ENCODE measurements around the gene EEF1E1.
A peak's percentile ranks its signal among the peaks of the same experiment; 100 is the strongest.

EEF1E1 gene

DNA sequence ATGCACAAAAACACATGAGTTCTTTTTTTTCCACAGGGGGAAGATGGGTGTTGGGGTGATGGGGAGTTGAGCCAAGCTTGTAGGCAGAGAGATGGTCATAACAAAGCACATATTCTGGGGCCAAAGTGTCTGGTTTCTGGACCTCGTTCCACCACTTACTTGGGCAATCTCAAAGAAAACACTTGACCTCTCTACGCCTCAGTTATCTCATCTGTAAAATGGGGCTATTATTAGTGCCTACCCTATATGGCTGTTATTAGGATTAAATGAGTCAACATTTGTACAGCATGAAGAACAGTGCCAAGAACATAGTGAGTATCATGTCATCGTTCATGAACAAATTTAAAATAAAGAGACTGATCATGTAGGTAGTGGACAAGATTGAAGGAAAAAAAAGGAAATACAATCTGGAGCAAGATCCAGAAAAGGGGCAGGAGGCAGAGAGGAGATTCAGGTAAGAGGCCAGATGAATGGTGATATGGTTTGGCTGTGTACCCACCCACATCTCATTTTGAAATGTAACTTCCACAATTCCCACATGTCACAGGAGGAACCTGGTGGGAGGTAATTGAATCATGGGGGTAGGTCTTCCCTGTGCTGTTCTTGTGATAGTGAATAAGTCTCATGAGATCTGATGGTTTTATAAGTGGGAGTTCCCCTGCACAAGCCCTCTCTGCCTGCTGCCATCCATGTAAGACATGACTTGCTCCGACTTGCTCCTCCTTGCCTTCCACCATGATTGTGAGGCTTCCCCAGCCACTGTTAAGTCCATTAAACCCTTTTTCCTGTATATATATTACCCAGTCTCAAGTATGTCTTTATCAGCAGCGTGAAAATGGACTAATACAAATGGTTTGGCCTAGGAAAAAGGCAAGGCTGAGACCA lies 14.2 kb downstream of the EEF1E1 start:
- no peak for DNase-seq (ENCODE audit: low spot score)

DNA sequence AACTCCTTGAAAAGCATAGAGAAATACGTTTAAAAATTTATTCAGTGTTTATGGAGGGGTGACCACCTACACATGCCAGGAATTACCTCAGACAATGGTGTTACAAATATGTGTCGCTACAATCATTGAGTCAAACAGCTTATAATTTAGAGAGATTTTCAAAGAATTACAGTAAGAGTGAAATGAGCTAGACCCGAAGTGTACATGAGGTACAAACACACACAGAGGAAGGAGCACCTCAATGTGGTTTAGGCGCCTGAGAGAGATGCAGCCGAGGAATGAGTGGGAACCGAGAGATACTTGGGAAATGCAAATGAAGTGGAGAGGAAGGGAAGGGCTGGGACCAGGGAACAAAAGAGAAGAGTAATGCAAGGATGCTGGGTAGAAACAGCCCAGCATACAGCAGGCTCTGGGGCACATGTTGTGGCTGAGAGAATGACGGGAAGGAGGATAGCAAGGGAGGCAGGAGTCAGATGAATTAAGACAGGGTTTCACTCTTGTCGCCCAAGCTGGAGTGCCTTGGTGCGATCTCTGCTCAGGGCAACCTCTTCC lies 15.5 kb downstream of the EEF1E1 start:
- no peak for DNase-seq (ENCODE audit: low spot score)

DNA sequence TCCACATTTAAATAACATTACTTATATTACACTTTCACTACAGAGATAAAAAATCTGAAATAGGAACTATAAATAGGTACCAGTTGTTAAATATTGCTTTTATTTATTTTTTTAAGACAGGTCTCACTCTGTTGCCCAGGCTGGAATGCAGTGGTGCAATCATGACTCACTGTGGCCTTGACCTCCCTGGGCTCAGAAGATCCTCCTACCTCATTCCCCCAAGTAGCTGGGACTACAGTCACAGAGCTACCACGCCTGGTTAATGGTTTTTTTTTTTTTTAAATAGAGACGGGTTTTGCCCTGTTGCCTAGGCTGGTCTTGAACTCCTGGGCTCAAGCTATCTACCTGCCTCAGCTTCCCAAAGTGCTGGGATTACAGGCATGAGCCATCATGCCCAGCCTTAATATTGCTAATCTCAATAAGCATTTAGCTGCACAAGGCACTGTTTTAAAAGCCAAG lies 17.3 kb downstream of the EEF1E1 start:
- no peak for DNase-seq (ENCODE audit: low spot score)

DNA sequence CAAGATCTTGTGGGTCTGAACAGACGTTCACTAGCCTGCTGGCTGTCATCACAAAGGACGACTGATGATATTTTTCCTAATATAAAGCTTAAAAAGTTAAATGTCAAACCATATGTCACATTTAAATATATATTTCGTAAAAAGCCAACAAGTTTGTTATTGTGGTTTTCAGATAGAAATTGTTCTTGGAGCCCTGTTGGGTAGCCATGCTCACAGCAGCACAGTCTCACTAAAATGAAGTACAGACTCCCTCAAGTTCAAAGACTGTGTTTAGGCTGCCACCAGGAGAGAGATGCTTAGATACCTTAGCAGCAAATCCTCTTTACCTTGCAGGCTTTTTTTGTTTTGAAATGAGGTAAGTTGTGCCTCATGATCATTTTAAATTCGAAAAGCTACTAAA lies 17.8 kb downstream of the EEF1E1 start:
- DNase-seq (ENCODE audit: low spot score) = no peak

DNA sequence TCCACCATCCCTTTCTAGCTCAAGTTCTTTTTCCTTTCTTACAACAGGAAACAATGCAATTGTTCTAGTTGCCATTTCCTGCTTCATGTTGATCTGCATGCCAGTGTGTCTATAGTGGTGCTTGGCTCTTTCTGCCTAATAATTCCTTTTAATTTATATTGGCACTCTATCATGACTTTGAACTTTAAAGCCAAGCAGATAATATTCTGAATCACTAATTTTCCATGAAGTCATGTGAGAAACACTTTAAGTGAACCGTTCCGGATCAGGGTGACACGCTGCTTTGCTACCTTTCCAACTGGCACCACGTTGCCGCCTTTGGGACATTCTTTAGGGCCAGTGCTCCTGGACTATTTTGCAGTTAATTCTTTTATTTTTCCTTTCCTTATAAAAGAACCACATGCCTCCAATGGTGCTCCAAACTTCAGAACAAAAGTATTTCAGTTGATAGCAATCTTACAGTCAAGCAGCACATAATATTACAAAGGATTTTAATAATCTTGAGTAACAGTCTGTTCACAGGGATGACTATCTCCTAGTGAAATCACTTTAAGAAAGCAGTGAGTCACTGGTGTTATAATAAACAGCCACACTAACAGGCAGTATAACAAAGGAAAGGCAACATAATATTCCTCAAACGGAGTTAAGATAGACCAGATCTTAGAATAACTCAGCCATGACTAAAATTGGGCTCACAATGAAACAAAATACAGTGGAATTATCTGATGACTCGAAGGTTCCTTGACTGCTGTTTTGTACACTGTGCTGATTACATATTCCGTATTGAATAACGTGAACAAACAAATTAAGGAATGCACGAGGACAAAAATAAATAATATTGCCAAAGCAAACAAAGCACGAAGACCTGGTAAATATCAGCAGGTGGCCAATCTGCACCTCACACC lies 19.1 kb downstream of the EEF1E1 start:
- DNase-seq (ENCODE audit: low spot score) = peak; percentile 76

DNA sequence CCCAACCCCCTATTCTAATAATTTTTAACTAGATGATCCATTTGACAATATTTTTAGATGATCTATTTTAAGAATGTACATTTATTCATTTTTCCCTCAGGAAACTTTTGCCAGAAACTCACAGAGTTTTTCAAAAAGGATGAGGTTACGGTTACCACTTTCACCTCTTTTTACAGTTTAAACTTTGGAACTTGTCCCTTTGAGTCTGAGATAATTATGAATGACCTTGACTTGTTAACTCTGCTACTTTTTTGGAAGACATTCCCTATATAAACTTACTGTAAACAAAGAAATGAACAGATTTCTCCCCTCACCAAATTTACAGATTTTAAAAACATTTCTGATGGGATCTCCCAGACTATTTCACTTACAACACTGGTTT lies 19.8 kb downstream of the EEF1E1 start:
- no peak for DNase-seq (ENCODE audit: low spot score)

DNA sequence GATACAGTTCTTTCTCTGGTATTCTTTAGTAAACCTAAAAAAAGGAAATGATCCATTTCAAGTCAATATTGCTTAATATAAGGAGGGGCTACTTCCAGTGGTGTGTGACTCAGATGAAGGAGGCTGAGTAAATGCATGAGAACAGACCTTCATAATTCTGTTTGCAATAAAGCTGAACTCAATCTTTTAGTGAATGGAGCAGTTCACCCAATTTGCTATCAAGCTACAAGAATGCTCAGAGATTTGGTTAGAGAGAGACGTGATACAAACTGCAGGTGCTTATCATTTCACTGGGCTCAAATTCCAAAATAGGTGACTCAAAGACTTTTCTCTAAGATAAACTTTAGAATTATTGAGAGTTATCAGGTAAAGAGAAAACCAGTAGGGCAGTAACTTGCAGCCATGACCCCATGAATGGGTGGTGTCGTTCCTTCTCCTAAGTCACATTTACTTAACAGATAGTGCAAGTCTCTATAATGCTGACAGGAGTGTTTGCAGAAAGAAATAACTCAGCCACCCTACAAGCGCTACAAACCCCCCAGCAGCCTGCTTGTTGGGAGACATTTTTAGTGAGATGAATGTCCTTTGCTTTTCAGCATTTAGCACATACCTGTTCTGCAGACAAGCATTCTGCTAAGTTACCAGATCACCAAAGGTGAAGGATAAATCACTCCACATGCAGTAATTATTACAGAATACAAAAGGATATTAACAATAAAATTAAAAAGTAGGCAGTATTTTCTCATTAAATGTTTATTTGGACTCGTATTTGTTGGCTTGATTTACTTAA lies 21.8 kb downstream of the EEF1E1 start:
- DNase-seq (ENCODE audit: low spot score) = peak; percentile 64

DNA sequence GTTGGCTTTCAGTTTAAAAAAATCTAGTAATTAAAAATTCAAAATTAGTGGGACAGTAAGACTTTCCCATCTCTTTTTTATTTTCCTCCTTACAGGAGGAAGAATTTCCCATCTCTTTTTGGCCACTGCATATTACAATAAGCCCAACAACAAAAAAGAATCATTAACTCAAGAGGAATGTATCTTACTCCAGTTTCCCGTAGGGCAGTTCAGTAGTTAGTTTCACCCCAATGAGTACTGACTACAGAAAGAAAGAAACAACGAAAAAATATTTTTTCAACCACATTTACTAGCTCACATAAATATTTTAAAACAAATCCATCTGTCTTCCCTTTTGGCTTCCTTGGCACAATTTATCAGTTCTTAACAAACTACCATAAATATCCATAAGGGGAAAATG lies 23.2 kb downstream of the EEF1E1 start:
- no peak for DNase-seq (ENCODE audit: low spot score)

DNA sequence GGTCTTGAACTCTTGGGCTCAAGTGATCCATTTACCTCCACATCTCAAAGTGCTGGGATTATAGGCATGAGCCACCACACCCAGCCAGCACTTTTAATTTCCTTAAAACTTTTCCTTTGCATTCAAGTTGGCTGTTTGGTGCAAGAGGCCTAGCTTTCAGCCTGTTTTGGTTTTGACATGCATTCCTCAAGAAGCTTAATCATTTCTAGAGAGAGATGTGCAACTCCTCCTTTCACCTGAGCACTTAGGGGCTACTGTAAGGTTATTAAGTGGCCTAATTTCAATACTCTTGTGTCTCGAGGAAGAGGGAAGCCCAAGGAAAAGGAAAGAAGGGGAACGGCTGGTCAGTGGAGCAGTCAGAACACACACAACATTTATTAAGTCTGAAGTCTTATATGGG lies 24.4 kb downstream of the EEF1E1 start:
- DNase-seq (ENCODE audit: low spot score) = no peak

DNA sequence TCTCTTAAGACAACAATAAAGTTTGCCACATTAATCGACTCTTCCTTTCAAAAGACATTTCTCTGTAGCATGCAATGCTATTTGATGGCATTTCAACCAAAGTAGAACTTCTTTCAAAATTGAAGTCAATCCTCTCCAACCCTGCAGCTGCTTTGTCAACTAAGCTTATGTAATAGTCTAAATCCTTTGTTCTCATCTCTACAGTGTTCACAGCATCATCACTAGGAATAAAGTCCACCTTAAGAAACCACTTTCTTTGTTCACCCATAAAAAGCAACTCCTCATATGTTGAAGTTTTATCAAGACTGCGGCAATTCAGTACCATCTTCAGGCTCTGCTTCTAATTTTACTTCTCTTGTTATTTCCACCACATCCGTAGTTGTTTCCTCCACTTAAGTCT lies 26.6 kb downstream of the EEF1E1 start:
- no peak for DNase-seq (ENCODE audit: low spot score)

DNA sequence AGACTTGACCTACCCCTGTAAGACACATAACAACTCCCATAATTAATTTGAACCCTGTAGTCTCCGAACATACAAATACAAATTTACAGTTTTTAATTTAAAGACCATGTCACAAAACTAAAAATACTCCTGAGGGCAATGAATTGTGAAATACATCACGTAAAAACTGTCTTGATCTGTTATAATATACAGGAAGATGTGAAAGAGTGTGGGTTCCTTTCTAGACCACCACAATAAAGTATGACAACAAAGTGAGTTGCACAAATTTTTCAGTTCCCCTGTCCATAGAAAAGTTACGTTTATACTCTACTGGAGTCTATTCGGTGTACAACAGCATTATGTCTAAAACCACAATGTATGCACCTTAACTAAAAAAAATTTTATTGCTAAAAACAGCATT lies 27.2 kb downstream of the EEF1E1 start:
- DNase-seq (ENCODE audit: low spot score) = no peak

DNA sequence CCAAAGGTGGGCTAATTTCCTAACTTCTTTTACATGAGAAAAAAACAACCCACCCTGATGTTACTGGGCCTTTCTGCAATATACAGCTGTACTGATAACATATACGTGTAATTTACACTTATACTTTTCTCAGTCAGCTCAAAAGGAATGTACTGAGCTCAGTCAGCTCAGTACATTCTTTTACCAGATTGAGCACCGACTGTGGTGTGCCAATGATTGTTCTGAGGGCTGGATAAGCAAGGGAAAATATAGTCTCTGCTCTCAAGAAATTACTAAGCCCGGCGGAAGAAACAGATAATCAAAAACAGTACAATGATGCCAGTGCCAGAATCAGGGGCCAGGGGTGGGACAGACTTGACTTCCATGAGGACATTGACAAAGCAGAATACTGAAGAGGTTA lies 28.1 kb downstream of the EEF1E1 start:
- peak; percentile 48 for DNase-seq (ENCODE audit: low spot score)

DNA sequence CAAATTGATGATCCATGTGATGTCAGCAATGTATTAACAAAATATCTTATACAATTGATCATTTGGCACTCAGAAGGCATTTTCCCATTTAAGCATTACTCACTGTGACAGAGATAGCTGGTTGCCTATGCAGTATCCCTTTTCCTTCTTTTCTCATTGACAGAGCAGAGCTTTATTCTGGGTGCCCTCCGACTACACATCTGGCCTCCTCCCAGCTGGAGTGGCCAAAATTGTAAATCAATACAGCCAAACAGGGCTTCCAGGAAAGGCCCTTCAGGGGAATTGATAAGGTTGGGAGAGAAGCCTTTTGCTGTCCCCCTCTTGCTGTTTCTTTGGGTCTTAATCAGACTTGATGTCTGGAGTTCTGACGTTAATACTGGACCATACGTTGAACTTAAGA lies 28.6 kb downstream of the EEF1E1 start:
- no peak for DNase-seq (ENCODE audit: low spot score)

DNA sequence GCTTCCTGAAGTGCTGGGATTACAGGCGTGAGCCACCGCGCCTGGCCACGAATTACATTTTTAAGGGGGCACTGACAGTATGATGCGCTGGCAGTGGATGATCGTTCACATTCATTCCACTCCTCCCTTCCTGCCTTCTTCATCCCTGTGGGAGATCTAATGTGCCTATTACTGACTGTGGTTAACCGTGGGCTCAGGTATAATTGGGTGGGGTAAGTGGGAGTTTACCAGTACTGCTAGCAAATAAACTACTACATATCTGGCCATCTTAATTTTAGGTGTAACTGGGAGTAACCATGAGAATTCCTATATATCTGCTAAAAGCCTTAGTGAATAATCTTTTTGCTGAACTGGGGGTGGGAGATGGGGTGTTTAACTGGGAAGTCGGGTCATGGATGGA lies 31.6 kb downstream of the EEF1E1 start:
- no peak for DNase-seq (ENCODE audit: low spot score)

DNA sequence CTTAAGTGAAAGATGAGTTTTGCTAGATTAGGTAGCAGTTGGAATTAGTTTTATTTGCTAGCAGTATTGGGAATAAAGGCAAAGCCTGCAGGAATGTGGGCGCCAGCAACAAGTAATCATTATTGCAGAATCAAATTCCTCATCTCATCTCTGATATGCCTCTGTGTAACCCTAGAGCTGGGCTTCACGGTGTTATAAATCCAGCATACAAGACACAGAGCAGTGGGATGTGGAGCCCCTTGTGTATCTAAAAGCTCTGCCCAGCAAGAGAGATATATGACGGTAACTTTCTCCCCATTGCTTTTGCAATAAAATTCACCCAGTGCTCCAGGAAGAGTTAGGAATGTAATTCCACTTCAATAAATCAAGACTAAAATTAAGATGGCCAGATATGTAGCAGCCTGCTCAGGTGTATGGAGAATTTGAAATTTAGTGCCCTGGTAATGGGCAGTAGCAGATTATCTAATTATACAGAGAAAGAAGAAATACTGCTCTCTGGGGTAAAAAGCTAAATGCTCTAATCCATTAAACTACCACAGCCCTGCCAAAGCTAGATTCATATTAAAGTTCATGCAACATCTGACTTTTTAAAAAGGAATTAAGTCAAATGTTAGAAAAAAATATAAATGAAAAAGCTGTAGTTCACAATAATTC lies 32.6 kb downstream of the EEF1E1 start:
- no peak for DNase-seq (ENCODE audit: low spot score)

DNA sequence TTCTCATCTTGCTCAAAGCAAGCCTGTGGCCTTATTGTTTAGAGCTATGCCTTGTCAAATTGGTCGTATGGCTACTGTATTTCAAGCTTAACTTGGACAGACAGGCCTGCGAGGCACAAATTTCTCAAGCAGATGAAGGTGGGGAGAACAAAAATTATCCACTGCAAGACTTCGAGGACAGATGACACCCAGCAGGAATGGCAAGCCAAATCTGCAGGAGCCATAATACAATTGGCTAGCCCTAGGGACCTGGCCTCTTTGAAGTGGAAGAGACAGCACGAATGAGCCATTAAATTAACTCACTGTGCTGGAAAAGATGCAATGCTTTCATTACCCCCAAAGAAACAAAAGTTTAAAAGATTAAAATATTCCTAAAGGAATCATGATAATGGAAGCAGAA lies 33.2 kb downstream of the EEF1E1 start:
- DNase-seq (ENCODE audit: low spot score) = no peak

DNA sequence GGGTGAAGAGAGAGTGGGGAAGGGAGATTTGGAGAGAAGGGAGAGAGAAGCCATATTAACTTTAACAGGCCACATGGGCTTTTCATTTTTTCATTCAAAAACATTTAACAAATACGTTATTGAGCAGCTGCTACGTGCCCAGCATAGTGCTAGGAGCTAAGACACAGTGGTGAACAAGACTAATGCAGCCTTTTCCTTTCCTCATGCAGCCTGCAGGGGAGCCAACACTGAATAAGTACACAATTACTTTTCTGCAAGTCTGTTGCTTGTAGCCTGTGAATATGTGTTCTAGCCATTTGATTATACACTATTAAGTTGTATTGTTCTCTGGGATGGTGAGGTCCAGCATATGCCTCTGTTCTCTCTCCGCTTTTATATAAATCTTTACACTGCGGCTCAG lies 36.2 kb downstream of the EEF1E1 start:
- no peak for DNase-seq (ENCODE audit: low spot score)

DNA sequence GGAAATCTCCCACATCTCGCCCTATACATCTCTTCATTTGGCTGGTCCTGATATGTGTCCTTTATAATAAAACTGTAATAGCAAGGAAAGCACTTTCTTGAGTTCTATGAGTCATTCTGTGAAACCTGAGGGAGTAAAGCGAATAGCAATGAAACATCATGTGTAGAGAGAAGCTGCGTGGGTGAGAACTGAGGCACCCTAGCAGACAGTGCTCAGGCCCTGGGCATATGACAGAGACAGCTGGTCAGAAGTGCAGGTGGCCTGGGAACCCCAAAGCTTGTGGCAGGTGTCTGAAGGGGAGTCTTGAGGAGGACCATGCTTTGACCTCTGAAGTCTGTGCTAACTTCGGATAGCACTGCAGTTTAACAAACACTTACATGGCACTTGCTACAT lies 36.8 kb downstream of the EEF1E1 start:
- DNase-seq (ENCODE audit: low spot score) = no peak

DNA sequence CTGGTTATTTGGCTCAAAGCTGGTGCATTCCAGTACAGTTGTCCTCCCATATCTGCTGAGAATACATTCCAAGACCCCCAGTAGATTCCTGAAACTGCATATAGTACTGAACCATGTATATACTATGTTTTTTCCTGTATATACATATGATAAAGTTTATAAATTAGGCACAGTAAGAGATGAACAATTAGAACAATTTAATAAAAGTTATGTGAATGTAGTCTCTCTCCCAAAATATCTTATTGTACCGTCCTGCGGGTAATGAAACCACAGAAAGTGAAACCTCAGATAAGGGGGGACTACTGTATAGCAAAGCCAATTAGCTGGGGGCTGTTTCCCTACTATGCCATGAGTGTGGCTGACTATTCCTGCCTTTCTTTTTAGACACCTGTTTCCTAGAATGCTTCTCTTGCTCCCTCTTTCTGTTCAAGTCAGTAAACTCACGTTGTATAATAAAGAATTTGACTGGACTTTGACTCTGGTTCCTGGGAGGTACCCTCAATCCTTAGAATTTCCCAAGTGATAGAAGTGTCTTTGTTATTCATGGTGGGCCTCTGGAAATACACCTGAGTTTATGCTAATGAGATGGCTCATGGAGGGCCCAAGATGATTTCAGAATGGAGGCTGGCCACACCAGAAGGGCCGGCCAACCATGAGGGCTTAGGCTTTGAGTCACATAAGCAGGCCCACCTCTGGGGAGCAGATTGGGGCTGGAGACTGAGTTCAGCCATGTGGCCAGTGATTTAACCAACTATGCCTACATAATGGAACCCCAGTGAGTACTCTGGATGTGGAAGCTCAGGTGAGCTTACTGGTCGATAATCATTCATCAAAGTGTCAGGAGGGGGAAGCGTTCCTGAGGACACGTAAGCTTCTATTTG lies 37.5 kb downstream of the EEF1E1 start:
- no peak for DNase-seq (ENCODE audit: low spot score)

Data from AG08395 (cell line).